ENCODE measurements around the gene CNTROB. TPM values are rescaled to one million over a fixed set of nuclear protein-coding genes. Genes with fewer than 3 reads are reported as not detected.

Gene CNTROB
- total RNA-seq, 2 donors from 2014 or later = 23.9 to 40.6 TPM

- Histone ChIP-seq H3K4me1 (no peaks in the 10 kb centered on the region), H3K27me3 (no peaks in the 10 kb centered on the region), H3K9me3 (no peaks in the 10 kb centered on the region), H3K9ac (ENCODE audit: low read depth in 2 of 2, low read length in 2 of 2) (no peak overlapping the region), H3K4me3 (no peak overlapping the region), H3K27ac (no peak overlapping the region), H3K36me3 (no peaks in the 10 kb centered on the region)
- TF ChIP-seq, protein P1, sequence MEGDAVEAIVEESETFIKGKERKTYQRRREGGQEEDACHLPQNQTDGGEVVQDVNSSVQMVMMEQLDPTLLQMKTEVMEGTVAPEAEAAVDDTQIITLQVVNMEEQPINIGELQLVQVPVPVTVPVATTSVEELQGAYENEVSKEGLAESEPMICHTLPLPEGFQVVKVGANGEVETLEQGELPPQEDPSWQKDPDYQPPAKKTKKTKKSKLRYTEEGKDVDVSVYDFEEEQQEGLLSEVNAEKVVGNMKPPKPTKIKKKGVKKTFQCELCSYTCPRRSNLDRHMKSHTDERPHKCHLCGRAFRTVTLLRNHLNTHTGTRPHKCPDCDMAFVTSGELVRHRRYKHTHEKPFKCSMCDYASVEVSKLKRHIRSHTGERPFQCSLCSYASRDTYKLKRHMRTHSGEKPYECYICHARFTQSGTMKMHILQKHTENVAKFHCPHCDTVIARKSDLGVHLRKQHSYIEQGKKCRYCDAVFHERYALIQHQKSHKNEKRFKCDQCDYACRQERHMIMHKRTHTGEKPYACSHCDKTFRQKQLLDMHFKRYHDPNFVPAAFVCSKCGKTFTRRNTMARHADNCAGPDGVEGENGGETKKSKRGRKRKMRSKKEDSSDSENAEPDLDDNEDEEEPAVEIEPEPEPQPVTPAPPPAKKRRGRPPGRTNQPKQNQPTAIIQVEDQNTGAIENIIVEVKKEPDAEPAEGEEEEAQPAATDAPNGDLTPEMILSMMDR (IDR thresholded peaks at IDR 0.05) = no peak
- no peak for DNase-seq
- intact Hi-C loops (cut with DNase I) = no loop called here
Measured at GRCh38 chr17:7940034-7940433, 8.0 kb downstream of the CNTROB start.

DNA sequence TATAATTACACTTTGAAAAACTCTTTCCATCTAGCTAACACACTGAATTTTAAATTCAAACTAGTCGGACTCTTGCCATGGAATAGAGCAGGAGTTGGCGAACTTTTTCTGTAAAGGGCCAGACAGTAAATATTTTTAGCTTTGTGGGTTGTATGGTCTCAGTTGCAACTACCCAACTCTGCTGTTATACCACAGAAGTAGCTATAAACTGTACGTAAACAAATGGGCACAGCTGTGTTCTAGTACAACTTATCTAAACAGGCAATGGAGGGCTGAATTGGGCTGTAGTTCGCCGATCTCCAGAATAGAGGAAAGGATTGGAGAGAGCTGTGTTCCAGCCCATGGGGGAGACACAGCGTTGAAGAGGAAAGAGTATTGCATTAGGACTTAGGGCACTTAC lies 8.7 kb downstream of the CNTROB start:
- H3K4me1 ChIP-seq = no peaks in the 10 kb centered on the region
- intact Hi-C loops (cut with DNase I) = no loop called here
- no peaks in the 10 kb centered on the region for H3K27me3 ChIP-seq
- no peak overlapping the region for H3K9ac ChIP-seq (ENCODE audit: low read depth in 2 of 2, low read length in 2 of 2)
- no peak for DNase-seq
- H3K4me3 ChIP-seq = no peak overlapping the region
- H3K36me3 ChIP-seq = no peaks in the 10 kb centered on the region
- H3K9me3 ChIP-seq = no peaks in the 10 kb centered on the region
- TF ChIP-seq, protein P1 (IDR thresholded peaks at IDR 0.05) = no peak
- no peak overlapping the region for H3K27ac ChIP-seq

DNA sequence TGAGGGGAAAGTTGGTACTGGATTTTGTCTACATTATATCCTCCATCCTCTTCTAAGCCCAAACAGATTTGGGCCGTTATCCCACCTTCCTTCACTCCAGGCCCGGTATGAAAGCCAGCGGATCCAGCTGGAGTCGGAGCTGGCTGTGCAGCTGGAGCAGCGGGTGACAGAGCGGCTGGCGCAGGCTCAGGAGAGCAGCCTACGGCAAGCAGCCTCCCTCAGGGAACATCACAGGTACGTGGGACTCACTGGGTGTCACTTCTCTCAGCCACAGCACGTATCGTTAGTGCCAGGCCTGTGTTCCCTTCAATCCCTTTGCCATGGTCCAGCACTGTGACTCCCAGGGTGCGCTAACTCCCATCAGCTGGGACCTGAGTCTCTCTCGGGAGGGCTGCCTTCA lies 11.3 kb downstream of the CNTROB start:
- H3K27me3 ChIP-seq = no peaks in the 10 kb centered on the region
- intact Hi-C loops (cut with DNase I) = no loop called here
- H3K4me3 ChIP-seq = no peak overlapping the region
- DNase-seq = no peak
- no peaks in the 10 kb centered on the region for H3K9me3 ChIP-seq
- peaks cover 8% of the 10 kb centered on the region for H3K36me3 ChIP-seq
- H3K4me1 ChIP-seq = no peaks in the 10 kb centered on the region
- TF ChIP-seq, protein P1 (IDR thresholded peaks at IDR 0.05) = no peak
- no peak overlapping the region for H3K27ac ChIP-seq
- H3K9ac ChIP-seq (ENCODE audit: low read depth in 2 of 2, low read length in 2 of 2) = no peak overlapping the region

DNA sequence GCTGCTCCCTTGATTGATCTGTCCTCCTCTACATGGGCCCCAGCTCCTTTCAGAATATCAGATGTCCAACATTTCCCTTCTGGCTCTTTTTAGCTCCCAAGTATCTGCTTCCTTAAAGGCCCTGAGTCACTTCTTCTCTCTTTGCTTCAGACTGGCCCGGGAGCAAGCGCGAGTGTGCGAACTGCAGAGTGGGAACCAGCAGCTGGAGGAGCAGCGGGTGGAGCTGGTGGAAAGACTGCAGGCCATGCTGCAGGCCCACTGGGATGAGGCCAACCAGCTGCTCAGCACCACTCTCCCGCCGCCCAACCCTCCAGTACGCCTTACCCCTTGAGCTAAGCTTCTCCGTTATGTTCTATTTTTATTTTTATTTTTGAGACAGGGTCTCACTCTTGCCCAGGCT lies 12.3 kb downstream of the CNTROB start:
- no peaks in the 10 kb centered on the region for H3K4me1 ChIP-seq
- no peak overlapping the region for H3K27ac ChIP-seq
- TF ChIP-seq, protein P1 (IDR thresholded peaks at IDR 0.05) = no peak
- H3K4me3 ChIP-seq = no peak overlapping the region
- H3K9me3 ChIP-seq = no peaks in the 10 kb centered on the region
- intact Hi-C loops (cut with DNase I) = no loop called here
- DNase-seq = no peak
- H3K27me3 ChIP-seq = no peaks in the 10 kb centered on the region
- peaks cover 8% of the 10 kb centered on the region for H3K36me3 ChIP-seq
- no peak overlapping the region for H3K9ac ChIP-seq (ENCODE audit: low read depth in 2 of 2, low read length in 2 of 2)

DNA sequence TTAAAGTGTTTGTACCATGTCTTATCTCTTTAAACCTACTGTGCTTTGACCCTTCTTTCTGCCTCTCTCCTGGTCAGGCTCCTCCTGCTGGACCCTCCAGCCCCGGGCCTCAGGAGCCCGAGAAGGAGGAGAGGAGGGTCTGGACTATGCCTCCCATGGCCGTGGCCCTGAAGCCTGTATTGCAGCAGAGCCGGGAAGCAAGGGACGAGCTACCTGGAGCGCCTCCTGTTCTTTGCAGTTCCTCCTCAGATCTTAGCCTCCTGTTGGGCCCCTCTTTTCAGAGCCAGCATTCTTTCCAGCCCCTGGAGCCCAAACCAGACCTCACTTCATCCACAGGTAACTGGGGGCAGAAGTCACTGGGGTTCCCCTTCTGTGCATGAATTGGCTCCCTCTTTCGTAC lies 13.6 kb downstream of the CNTROB start:
- intact Hi-C loops (cut with DNase I) = no loop called here

More for the DNA sequence above, 13.6 kb downstream of the CNTROB start:
- Histone ChIP-seq H3K9me3 (no peaks in the 10 kb centered on the region), H3K4me3 (no peak overlapping the region), H3K36me3 (peaks cover 8% of the 10 kb centered on the region), H3K9ac (ENCODE audit: low read depth in 2 of 2, low read length in 2 of 2) (no peak overlapping the region), H3K27me3 (no peaks in the 10 kb centered on the region), H3K4me1 (no peaks in the 10 kb centered on the region), H3K27ac (no peak overlapping the region)
- TF ChIP-seq, protein P1 (IDR thresholded peaks at IDR 0.05) = no peak
- no peak for DNase-seq

All from colonic mucosa (tissue), 4 donors.